ENCODE measurements around the gene AK5. TPM values are rescaled to one million over a fixed set of nuclear protein-coding genes. Genes with fewer than 3 reads are reported as not detected.

AK5 gene
- total RNA-seq, 1 experiment from 2014 or later = 3.0 TPM

DNA sequence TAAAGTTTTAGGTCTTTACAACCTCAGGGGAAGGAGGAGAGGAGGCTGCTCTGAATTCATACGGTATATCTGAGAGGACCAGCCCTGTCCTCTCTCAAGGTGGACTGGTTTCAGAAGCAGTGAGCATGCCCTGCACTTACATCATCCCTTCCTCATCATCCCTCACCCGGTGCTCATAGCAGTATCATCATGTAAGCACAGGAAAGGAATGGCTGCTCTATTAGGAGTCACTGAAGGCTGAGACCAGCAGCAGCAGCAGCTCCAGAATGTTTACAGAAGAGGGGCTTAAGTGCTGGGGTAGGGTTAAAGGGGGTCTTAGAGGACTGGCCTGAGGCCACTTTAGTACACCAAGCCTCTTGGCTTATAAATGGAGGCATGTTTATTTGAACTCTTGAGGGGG is 185.9 kb downstream of the AK5 start:
- ChIA-PET POLR2A (no interaction called here), CTCF (no interaction called here)
- Histone ChIP-seq H3K9me3 (ENCODE audit: control insufficient read depth, insufficient read depth, low read depth, low read length) (no peaks in the 10 kb centered on the region), H3K27me3 (ENCODE audit: control insufficient read depth, insufficient read depth, low read length) (no peaks in the 10 kb centered on the region), H3K36me3 (ENCODE audit: control insufficient read depth, insufficient read depth, low read length) (no peaks in the 10 kb centered on the region), H3K4me1 (ENCODE audit: control insufficient read depth, insufficient read depth, low read length) (no peaks in the 10 kb centered on the region), H3K27ac (ENCODE audit: low read length) (no peak overlapping the region), H3K4me3 (ENCODE audit: low read depth in 2 of 2, low read length in 2 of 2) (no peak overlapping the region)
- DNase-seq (ENCODE audit: low read depth, low spot score) (no peak), ATAC-seq (no peak)
- no TSS peak for BruUV-seq (replicated peaks)
- intact Hi-C loops (cut with micrococcal nuclease; ENCODE audit: unreplicated experiment) = no loop called here
- in situ Hi-C loops (cut with HindIII; ENCODE audit: low pct_unique_long_range_greater_than_20kb, low sequenced_read_pairs) = no loop called here
- TF ChIP-seq REST (IDR thresholded peaks at IDR 0.05; ENCODE audit: insufficient read depth in 1 of 2, low read depth in 2 of 2, low read length in 1 of 2) (no peak), CTCF (IDR thresholded peaks at IDR 0.05) (no peak), POLR2AphosphoS5 (IDR thresholded peaks at IDR 0.05; ENCODE audit: low read depth, low read length) (no peak), SIN3A (IDR thresholded peaks at IDR 0.05; ENCODE audit: borderline replicate concordance, insufficient read depth, low read depth, low read length) (no peak), TCF7L2 (IDR thresholded peaks at IDR 0.05; ENCODE audit: low read depth, low read length) (no peak)

DNA sequence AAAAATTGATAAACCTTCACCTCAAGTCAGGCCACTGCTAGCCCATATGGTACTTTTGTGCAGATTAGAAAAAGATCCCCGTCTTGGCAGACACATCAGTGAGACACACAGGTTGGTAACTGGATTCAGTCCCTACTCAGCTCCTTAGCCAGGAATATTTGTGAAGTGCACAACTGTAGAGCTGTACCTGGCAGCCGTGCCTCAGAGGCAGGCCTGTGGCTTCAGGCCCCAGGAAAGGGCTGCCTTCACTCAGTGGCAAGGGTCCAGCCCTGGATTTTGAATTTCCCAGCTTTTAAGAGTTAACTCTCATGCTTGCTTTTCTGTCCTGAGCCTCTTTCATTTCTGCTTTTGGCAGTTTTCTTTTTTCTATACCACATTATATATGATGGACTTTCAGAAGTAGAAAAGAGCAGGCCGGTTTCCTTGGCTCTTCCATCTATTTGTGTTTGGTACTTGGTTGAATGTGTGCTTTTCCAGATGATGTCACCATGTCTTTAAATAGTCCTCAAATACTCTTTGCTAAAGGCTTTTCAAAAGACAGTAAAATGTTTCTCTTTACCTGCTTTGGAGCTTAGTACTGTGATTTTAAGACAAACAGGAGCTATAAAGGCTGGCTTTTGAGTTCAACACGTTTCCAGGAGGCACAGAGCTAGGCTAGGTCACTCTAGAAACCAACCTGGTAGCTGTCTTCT is 186.6 kb downstream of the AK5 start:
- no peaks in the 10 kb centered on the region for H3K36me3 ChIP-seq (ENCODE audit: control insufficient read depth, insufficient read depth, low read length)
- no peaks in the 10 kb centered on the region for H3K27me3 ChIP-seq (ENCODE audit: control insufficient read depth, insufficient read depth, low read length)
- no peak for ATAC-seq
- no peak overlapping the region for H3K4me3 ChIP-seq (ENCODE audit: low read depth in 2 of 2, low read length in 2 of 2)
- intact Hi-C loops (cut with micrococcal nuclease; ENCODE audit: unreplicated experiment) (no loop called here), in situ Hi-C loops (cut with HindIII; ENCODE audit: low pct_unique_long_range_greater_than_20kb, low sequenced_read_pairs) (no loop called here)
- POLR2A ChIA-PET = no interaction called here
- CTCF ChIA-PET = interaction anchor here (1.0 kb wide), 1 partner anchor 19 kb away, joined by 3 read pairs; no protein-coding TSS in a partner anchor
- H3K4me1 ChIP-seq (ENCODE audit: control insufficient read depth, insufficient read depth, low read length) = no peaks in the 10 kb centered on the region
- H3K27ac ChIP-seq (ENCODE audit: low read length) = no peak overlapping the region
- BruUV-seq (replicated peaks) = no TSS peak
- H3K9me3 ChIP-seq (ENCODE audit: control insufficient read depth, insufficient read depth, low read depth, low read length) = no peaks in the 10 kb centered on the region
- DNase-seq (ENCODE audit: low read depth, low spot score) = no peak
- no peak for TF ChIP-seq CTCF (IDR thresholded peaks at IDR 0.05)
